Measurements from ENCODE around the gene HOOK2.

The HOOK2 gene

DNA sequence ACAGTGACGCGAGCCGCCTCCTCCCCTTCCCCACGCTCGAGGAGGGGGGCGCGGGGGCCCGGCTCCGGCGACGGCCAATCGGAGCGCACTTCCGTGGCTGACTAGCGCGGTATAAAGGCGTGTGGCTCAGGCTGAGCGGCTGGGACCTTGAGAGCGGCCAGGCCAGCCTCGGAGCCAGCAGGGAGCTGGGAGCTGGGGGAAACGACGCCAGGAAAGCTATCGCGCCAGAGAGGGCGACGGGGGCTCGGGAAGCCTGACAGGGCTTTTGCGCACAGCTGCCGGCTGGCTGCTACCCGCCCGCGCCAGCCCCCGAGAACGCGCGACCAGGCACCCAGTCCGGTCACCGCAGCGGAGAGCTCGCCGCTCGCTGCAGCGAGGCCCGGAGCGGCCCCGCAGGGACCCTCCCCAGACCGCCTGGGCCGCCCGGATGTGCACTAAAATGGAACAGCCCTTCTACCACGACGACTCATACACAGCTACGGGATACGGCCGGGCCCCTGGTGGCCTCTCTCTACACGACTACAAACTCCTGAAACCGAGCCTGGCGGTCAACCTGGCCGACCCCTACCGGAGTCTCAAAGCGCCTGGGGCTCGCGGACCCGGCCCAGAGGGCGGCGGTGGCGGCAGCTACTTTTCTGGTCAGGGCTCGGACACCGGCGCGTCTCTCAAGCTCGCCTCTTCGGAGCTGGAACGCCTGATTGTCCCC, 16.1 kb upstream of the HOOK2 start, which contains the start of gene JUNB (continued):
- TF ChIP-seq PRDM2 (tag by site-specific recombination; IDR thresholded peaks at IDR 0.05; ENCODE audit: borderline replicate concordance): no peak
- no peak for TF ChIP-seq ZNF350 (tag by site-specific recombination; IDR thresholded peaks at IDR 0.05)
- no peak for TF ChIP-seq OVOL3 (tag by site-specific recombination; IDR thresholded peaks at IDR 0.05)
- TF ChIP-seq GLI2 (tag by site-specific recombination; IDR thresholded peaks at IDR 0.05; ENCODE audit: borderline replicate concordance, low read depth): no peak
- TF ChIP-seq KLF1 (tag by site-specific recombination; IDR thresholded peaks at IDR 0.05): peak; percentile 52; the same call in 1 of the 2 replicates
- TF ChIP-seq YY2 (tag by site-specific recombination; IDR thresholded peaks at IDR 0.05): peak; percentile 31; the same call in 1 of the 2 replicates
- no peak for TF ChIP-seq FEZF1 (tag by site-specific recombination; IDR thresholded peaks at IDR 0.05)
- TF ChIP-seq, protein P1, sequence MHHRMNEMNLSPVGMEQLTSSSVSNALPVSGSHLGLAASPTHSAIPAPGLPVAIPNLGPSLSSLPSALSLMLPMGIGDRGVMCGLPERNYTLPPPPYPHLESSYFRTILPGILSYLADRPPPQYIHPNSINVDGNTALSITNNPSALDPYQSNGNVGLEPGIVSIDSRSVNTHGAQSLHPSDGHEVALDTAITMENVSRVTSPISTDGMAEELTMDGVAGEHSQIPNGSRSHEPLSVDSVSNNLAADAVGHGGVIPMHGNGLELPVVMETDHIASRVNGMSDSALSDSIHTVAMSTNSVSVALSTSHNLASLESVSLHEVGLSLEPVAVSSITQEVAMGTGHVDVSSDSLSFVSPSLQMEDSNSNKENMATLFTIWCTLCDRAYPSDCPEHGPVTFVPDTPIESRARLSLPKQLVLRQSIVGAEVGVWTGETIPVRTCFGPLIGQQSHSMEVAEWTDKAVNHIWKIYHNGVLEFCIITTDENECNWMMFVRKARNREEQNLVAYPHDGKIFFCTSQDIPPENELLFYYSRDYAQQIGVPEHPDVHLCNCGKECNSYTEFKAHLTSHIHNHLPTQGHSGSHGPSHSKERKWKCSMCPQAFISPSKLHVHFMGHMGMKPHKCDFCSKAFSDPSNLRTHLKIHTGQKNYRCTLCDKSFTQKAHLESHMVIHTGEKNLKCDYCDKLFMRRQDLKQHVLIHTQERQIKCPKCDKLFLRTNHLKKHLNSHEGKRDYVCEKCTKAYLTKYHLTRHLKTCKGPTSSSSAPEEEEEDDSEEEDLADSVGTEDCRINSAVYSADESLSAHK (tag by site-specific recombination; IDR thresholded peaks at IDR 0.05): peak; percentile 64
- TF ChIP-seq ZNF10 (tag by site-specific recombination; IDR thresholded peaks at IDR 0.05): 0 out of 2 replicates have a peak, but pooled peaks have one; percentile 26
- TF ChIP-seq GFI1B (tag by site-specific recombination; IDR thresholded peaks at IDR 0.05): no peak
- TF ChIP-seq ZNF791 (tag by site-specific recombination; IDR thresholded peaks at IDR 0.05): no peak
- TF ChIP-seq ZNF302 (tag by site-specific recombination; IDR thresholded peaks at IDR 0.05; ENCODE audit: low read depth): no peak
- TF ChIP-seq ZNF394 (tag by site-specific recombination; IDR thresholded peaks at IDR 0.05; ENCODE audit: borderline replicate concordance): peak; percentile 76
- TF ChIP-seq ZNF626 (tag by site-specific recombination; IDR thresholded peaks at IDR 0.05): no peak
- no peak for TF ChIP-seq ZNF133 (tag by site-specific recombination; IDR thresholded peaks at IDR 0.05)
- TF ChIP-seq GLI4 (tag by site-specific recombination; IDR thresholded peaks at IDR 0.05): peak; percentile 53; the same call in 1 of the 2 replicates
- no peak for TF ChIP-seq ZNF211 (tag by site-specific recombination; IDR thresholded peaks at IDR 0.05; ENCODE audit: low read depth)
- peak; percentile 96 for TF ChIP-seq ZBTB26 (tag by site-specific recombination; optimal IDR thresholded peaks at IDR 0.05)
- TF ChIP-seq REPIN1 (tag by site-specific recombination; IDR thresholded peaks at IDR 0.05; ENCODE audit: low read depth): 0 out of 2 replicates have a peak, but pooled peaks have one; percentile 57
- TF ChIP-seq ZNF837 (tag by site-specific recombination; IDR thresholded peaks at IDR 0.05): 0 out of 2 replicates have a peak, but pooled peaks have one; percentile 34
- TF ChIP-seq ZNF202 (tag by site-specific recombination; IDR thresholded peaks at IDR 0.05; ENCODE audit: borderline replicate concordance): no peak
- peak; percentile 67 for TF ChIP-seq ZNF449 (tag by site-specific recombination; IDR thresholded peaks at IDR 0.05)
- 0 out of 2 replicates have a peak, but pooled peaks have one; percentile 61 for TF ChIP-seq ZNF169 (tag by site-specific recombination; IDR thresholded peaks at IDR 0.05)
- TF ChIP-seq KLF10 (tag by site-specific recombination; IDR thresholded peaks at IDR 0.05): peak; percentile 97
- no peak for TF ChIP-seq ZNF114 (tag by site-specific recombination; IDR thresholded peaks at IDR 0.05)
- TF ChIP-seq ZNF670 (tag by site-specific recombination; IDR thresholded peaks at IDR 0.05; ENCODE audit: low read depth): no peak
- TF ChIP-seq, protein P2, sequence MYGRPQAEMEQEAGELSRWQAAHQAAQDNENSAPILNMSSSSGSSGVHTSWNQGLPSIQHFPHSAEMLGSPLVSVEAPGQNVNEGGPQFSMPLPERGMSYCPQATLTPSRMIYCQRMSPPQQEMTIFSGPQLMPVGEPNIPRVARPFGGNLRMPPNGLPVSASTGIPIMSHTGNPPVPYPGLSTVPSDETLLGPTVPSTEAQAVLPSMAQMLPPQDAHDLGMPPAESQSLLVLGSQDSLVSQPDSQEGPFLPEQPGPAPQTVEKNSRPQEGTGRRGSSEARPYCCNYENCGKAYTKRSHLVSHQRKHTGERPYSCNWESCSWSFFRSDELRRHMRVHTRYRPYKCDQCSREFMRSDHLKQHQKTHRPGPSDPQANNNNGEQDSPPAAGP (tag by site-specific recombination; IDR thresholded peaks at IDR 0.05): peak; percentile 80
- TF ChIP-seq KLF8 (tag by site-specific recombination; IDR thresholded peaks at IDR 0.05): peak; percentile 75; the same call in 1 of the 2 replicates

Measured in HEK293 (cell line).